Thoracic aorta (tissue), 2 donors: ENCODE data around the gene BCL2L2. TPM values are rescaled to one million over a fixed set of nuclear protein-coding genes. Genes with fewer than 3 reads are reported as not detected.
"Not testable (repeated sequence)": the region's sequence is repeated elsewhere in the genome, so short reads cannot be mapped to it uniquely, and the experiment has no call there.

Source experiments
- ATAC-seq: fragments of 150-250 bp; one replicate; pipeline ENCODE4 v1.8.0; 2017; ENCODE audit warnings: low read depth; ENCODE audit not compliant: insufficient number of reproducible peaks, low FRiP score
- DNase-seq: peaks from one replicate; pipeline ENCODE4 v3.0.0-alpha.2; 2020; ENCODE audit warnings: low spot score
- H3K27ac ChIP-seq, 2 donors: fragments of 200-600 bp; sonication (generic); 1 replicate in 1 of 2; 2 replicates in 1 of 2; pipeline ENCODE4 v1.5.1; 2016; ENCODE audit warnings: mild to moderate bottlenecking in 2 of 2, moderate library complexity in 2 of 2
- H3K27me3 ChIP-seq: fragments of 200-600 bp; sonication (generic); replicated peaks from 2 replicates; pipeline ENCODE4 v1.6.0; 2016; ENCODE audit warnings: mild to moderate bottlenecking; ENCODE audit not compliant: insufficient read depth
- H3K36me3 ChIP-seq: fragments of 200-600 bp; sonication (generic); one replicate; pipeline ENCODE4 v1.5.1; 2016
- H3K4me1 ChIP-seq, 2 donors: fragments of 200-600 bp; sonication (generic); 1 replicate in 1 of 2; 2 replicates in 1 of 2; pipeline versions ENCODE4 v1.5.1 to v1.6.0; 2016; ENCODE audit warnings: low read depth in 2 of 2, mild to moderate bottlenecking in 1 of 2; ENCODE audit not compliant: control insufficient read depth in 1 of 2
- H3K4me3 ChIP-seq: fragments of 200-600 bp; sonication (generic); 2 replicates; pipeline ENCODE4 v1.5.1; 2016; ENCODE audit warnings: mild to moderate bottlenecking
- H3K9me3 ChIP-seq: fragments of 200-600 bp; sonication (generic); 2 replicates; pipeline ENCODE4 v1.5.1; 2016
- total RNA-seq, 2 donors: library from RNA; depleted of rRNA; stranded (reverse); fragments of >200 nt; gene quantifications; one replicate each; pipeline versions ENCODE4 v1.1.0 to v1.2.3, GENCODE V29; 2016
- TF ChIP-seq, protein P1 (sequence below): fragments of 200-600 bp; sonication (generic); IDR thresholded peaks from one replicate; pipeline ENCODE4 v1.5.1; 2019; ENCODE audit warnings: antibody characterized with exemption

The BCL2L2 gene
- total RNA-seq, 2 donors from 2014 or later = 50.6 to 74.4 TPM

- Histone ChIP-seq H3K9me3 (no peaks in the 10 kb centered on the region), H3K36me3 (peaks cover 19% of the 10 kb centered on the region), H3K4me3 (no peak overlapping the region), H3K27ac (no peak overlapping the region), H3K4me1 (peaks cover 8 to 17% of the 10 kb centered on the region in 2 donors), H3K27me3 (no peaks in the 10 kb centered on the region)
- TF ChIP-seq, protein P1, sequence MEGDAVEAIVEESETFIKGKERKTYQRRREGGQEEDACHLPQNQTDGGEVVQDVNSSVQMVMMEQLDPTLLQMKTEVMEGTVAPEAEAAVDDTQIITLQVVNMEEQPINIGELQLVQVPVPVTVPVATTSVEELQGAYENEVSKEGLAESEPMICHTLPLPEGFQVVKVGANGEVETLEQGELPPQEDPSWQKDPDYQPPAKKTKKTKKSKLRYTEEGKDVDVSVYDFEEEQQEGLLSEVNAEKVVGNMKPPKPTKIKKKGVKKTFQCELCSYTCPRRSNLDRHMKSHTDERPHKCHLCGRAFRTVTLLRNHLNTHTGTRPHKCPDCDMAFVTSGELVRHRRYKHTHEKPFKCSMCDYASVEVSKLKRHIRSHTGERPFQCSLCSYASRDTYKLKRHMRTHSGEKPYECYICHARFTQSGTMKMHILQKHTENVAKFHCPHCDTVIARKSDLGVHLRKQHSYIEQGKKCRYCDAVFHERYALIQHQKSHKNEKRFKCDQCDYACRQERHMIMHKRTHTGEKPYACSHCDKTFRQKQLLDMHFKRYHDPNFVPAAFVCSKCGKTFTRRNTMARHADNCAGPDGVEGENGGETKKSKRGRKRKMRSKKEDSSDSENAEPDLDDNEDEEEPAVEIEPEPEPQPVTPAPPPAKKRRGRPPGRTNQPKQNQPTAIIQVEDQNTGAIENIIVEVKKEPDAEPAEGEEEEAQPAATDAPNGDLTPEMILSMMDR = no peak
- ATAC-seq (no peak), DNase-seq (no peak)
These were observed 18.4 kb downstream of the BCL2L2 start for GRCh38 chr14:23324993-23325392.

DNA sequence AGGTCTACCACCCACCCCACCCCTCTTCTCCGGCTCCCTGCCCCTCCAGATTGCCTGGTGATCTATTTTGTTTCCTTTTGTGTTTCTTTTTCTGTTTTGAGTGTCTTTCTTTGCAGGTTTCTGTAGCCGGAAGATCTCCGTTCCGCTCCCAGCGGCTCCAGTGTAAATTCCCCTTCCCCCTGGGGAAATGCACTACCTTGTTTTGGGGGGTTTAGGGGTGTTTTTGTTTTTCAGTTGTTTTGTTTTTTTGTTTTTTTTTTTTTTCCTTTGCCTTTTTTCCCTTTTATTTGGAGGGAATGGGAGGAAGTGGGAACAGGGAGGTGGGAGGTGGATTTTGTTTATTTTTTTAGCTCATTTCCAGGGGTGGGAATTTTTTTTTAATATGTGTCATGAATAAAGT lies 19.1 kb downstream of the BCL2L2 start:
- H3K9me3 ChIP-seq, DNase-seq, H3K27me3 ChIP-seq, H3K27ac ChIP-seq, H3K4me3 ChIP-seq, ATAC-seq: not testable (repeated sequence)
- H3K4me1 ChIP-seq = peaks cover 8 to 11% of the 10 kb centered on the region in 2 donors
- peaks cover 19% of the 10 kb centered on the region for H3K36me3 ChIP-seq

DNA sequence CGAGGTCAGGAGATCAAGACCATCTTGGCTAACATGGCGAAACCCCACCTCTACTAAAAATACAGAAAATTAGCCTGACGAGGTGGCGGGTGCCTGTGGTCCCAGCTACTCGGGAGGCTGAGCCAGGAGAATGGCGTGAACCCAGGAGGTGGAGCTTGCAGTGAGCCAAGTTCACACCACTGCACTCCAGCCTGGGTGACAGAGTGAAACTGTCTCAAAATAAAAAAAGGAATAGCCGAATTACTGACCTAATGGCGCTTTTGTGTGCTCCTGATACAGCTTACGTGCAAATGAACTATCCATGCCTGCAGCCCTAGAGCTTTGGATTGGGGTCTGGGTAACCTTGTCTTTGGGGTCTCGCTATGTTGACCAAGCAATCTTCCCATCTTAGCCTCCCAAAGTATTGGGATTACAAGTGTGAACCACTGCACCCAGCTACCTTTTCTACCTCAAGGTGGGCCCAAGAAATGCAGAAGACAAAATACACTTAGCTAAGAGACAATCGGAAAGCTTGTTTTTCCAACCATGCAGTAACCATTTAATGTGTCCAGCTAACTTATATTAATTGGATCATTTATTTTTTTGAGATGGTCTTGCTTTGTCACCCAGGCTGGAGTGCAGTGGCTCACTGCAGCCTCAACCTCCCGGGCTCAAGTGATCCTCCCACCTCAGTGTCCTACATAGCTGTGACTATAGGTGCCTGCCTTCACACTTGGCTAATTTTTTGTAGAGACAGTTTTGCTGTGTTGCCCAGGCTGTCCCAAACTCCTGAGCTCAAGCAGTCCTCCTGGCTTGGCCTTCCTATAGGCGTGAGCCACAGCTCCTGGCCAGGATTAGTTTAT lies 20.1 kb downstream of the BCL2L2 start:
- Histone ChIP-seq H3K27ac (no peak overlapping the region), H3K9me3 (no peaks in the 10 kb centered on the region), H3K27me3 (no peaks in the 10 kb centered on the region), H3K36me3 (peaks cover 19% of the 10 kb centered on the region), H3K4me3 (no peak overlapping the region), H3K4me1 (peaks cover 8 to 11% of the 10 kb centered on the region in 2 donors)
- TF ChIP-seq, protein P1 = no peak
- DNase-seq (no peak), ATAC-seq (no peak)

- Histone ChIP-seq H3K27ac (no peak overlapping the region), H3K9me3 (no peaks in the 10 kb centered on the region), H3K36me3 (peaks cover 18% of the 10 kb centered on the region), H3K4me1 (peaks cover 0 to under 1% of the 10 kb centered on the region in 2 donors), H3K27me3 (no peaks in the 10 kb centered on the region), H3K4me3 (no peak overlapping the region)
- TF ChIP-seq, protein P1 = peak; percentile 85
- ATAC-seq (peak; percentile 76), DNase-seq (no peak)
These were observed 21.5 kb downstream of the BCL2L2 start for GRCh38 chr14:23327947-23328744.

DNA sequence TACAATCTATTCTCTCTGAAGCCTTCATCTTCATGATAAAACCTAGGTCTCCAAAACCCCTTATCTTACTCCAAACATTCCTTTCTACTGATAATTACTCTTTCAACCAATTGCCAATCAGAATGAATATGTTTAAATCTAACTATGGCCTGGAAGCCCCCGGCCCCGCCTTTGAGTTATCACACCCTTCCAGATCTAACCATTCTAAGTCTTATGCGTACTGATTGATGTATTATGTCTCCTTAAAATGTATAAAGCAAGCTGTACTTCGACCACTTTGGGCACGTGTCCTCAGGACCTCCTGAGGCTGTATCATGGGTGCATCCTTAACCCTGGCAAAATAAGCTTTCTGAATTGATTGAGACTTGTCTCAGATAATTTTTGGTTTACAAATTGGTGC lies 29.0 kb downstream of the BCL2L2 start:
- no peak overlapping the region for H3K4me3 ChIP-seq
- no peaks in the 10 kb centered on the region for H3K4me1 ChIP-seq
- no peak overlapping the region for H3K27ac ChIP-seq
- no peaks in the 10 kb centered on the region for H3K36me3 ChIP-seq
- no peaks in the 10 kb centered on the region for H3K9me3 ChIP-seq
- DNase-seq (no peak), ATAC-seq (no peak)
- no peaks in the 10 kb centered on the region for H3K27me3 ChIP-seq
- TF ChIP-seq, protein P1 = no peak
